GM12864 (cell line): ENCODE measurements around the gene DCC.
"Not testable (repeated sequence)": the region's sequence is repeated elsewhere in the genome, so short reads cannot be mapped to it uniquely, and the experiment has no call there.

Experiments
- DNase-seq: peaks from one replicate; pipeline ENCODE4 v3.0.0-alpha.2; 2011; ENCODE audit warnings: low read depth
- H3K4me3 ChIP-seq: 2 replicates; pipeline ENCODE4 v1.5.1; 2011; ENCODE audit warnings: mild to moderate bottlenecking, low read depth, low read length, control low read depth
- TF ChIP-seq, protein P1 (sequence below): IDR thresholded peaks from 2 replicates; pipeline ENCODE4 v1.5.1; 2011; ENCODE audit warnings: low read depth, mild to moderate bottlenecking, moderate library complexity, low read length, control low read depth, inconsistent platforms; ENCODE audit errors: missing control alignments

Gene DCC

GRCh38 chr18:53486296-53486695 is 1146.3 kb downstream of the DCC start:
- DNase-seq = no peak
- TF ChIP-seq, protein P1, sequence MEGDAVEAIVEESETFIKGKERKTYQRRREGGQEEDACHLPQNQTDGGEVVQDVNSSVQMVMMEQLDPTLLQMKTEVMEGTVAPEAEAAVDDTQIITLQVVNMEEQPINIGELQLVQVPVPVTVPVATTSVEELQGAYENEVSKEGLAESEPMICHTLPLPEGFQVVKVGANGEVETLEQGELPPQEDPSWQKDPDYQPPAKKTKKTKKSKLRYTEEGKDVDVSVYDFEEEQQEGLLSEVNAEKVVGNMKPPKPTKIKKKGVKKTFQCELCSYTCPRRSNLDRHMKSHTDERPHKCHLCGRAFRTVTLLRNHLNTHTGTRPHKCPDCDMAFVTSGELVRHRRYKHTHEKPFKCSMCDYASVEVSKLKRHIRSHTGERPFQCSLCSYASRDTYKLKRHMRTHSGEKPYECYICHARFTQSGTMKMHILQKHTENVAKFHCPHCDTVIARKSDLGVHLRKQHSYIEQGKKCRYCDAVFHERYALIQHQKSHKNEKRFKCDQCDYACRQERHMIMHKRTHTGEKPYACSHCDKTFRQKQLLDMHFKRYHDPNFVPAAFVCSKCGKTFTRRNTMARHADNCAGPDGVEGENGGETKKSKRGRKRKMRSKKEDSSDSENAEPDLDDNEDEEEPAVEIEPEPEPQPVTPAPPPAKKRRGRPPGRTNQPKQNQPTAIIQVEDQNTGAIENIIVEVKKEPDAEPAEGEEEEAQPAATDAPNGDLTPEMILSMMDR = no peak
- no peak overlapping the region for H3K4me3 ChIP-seq

GRCh38 chr18:53489266-53489665 is 1149.3 kb downstream of the DCC start:
- no peak overlapping the region for H3K4me3 ChIP-seq
- TF ChIP-seq, protein P1 = no peak
- DNase-seq = no peak

DNA sequence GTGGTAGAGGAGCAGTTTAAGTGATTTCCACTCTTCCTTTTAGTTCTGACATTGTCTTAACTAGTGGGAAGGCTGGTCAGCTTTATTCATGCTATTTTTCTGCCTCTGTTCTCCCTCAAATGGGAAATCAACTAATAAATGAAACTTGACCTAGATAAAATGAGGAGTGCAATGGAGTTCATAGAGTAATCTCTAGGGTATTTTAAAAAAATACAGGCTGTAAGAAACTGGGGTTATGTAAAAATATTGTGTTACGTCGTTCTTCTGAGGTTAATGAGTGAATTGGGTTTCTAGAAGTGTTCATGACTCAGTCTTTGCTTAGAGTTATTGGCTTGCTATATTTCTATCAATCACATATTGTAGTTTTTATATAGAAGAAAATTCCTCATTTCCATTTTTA is 1150.0 kb downstream of the DCC start:
- DNase-seq = no peak
- H3K4me3 ChIP-seq = no peak overlapping the region
- TF ChIP-seq, protein P1 = no peak

DNA sequence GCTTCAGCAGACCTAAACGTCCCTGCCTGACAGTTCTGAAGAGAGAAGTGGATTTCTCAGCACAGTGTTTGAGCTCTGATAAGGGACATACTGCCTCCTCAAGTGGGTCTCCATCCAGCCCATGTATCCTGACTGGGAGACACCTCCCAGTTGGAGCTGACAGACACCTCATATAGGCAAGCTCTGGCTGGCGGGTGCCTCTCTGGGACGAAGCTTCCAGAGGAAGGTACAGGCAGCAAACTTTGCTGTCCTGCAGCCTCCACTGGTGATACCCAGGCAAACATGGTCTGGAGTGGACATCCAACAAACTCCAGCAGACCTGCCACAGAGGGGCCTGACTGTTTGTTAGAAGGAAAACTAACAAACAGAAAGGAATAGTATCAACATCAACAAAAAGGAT is 1156.0 kb downstream of the DCC start:
- no peak overlapping the region for H3K4me3 ChIP-seq
- DNase-seq = no peak
- TF ChIP-seq, protein P1 = no peak

DNA sequence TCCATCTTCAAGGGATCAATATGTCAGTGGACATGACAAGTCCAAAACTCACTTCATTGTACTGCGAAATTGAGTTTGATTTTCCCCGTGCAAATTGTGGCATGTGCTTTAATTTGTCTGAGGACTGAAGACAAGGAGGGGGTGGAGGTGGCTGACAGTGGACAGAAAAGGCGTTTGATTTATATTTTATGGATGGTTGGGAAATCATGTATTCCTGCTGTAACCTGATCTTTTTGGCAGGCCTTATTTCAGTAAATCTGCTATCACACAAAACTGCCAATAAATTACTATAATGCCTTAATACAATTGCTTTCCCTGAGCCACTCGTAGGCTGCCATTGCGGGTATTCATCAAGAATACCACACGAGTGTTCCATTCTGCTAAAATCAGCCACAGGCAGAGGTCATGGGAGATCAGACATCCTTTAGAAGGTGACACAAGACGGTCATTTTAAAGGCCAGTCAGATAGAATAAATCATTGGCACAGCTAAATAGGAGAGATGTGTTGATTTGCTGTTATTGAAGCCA is 1164.0 kb downstream of the DCC start:
- TF ChIP-seq, protein P1 = no peak
- no peak overlapping the region for H3K4me3 ChIP-seq
- DNase-seq = no peak

DNA sequence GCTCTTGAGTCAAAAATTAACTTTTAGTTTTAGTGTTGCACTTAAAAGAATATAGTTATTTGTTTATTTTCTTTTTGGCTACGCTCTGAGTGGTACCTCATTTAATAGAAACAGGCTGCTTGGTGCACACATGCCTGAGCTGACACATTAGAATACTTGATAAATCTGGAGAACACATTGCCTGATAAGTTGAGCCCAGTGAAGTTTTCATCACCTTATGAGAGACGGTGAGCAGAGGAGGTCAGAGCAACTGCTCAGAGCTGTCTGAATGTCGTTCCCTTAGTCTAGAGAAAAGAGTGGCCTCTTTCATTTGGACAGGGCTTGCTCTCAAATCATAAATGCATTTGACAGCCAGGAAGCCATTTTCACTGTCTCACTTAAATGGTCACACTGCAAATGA is 1168.5 kb downstream of the DCC start:
- DNase-seq = no peak
- no peak overlapping the region for H3K4me3 ChIP-seq
- TF ChIP-seq, protein P1 = no peak

GRCh38 chr18:53509886-53510285 is 1169.9 kb downstream of the DCC start:
- H3K4me3 ChIP-seq = no peak overlapping the region
- DNase-seq = no peak
- TF ChIP-seq, protein P1 = no peak

DNA sequence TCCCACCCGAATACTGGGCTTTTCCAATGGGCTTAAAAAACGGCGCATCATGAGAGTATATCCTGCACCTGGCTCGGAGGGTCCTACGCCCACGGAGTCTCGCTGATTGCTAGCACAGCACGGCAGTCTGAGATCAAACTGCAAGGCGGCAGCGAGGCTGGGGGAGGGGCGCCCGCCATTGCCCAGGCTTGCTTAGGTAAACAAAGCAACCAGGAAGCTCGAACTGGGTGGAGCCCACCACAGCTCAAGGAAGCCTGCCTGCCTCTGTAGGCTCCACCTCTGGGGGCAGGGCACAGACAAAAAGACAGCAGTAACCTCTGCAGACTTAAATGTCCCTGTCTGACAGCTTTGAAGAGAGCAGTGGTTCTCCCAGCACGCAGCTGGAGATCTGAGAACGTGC is 1171.7 kb downstream of the DCC start:
- not testable (repeated sequence) for H3K4me3 ChIP-seq, DNase-seq
